PC-9 (cell line): ENCODE measurements around the gene ASCL2. TPM values are rescaled to one million over a fixed set of nuclear protein-coding genes. Genes with fewer than 3 reads are reported as not detected.

Experiments
- BruUV-seq: library from RNA; stranded (reverse); fragments of 400-500 nt; replicated peaks from 2 replicates; lab custom pipeline; 2021; lab: Mats Ljungman, UMichigan
- CTCF ChIA-PET: fragments of 300-600 bp; sonication (Branson Sonifier 250); formaldehyde crosslinking; loops from one replicate; lab custom pipeline; 2022; ENCODE audit warnings: antibody characterized with exemption; lab: Charles Lee
- POLR2A ChIA-PET: fragments of 300-600 bp; sonication (Branson Sonifier 250); formaldehyde crosslinking; loops from one replicate; lab custom pipeline; 2022; ENCODE audit warnings: antibody characterized with exemption; ENCODE audit not compliant: unreplicated experiment; lab: Charles Lee
- DNase-seq, 2 experiments: peaks; one replicate each; pipeline versions ENCODE4 v3.0.0 to v3.0.0-alpha.2; 2015 to 2022; ENCODE audit warnings: mixed read lengths in 1 of 2
- H2AFZ ChIP-seq: fragments of 200-600 bp; sonication (generic); 2 replicates; pipeline ENCODE4 v1.8.1; 2017; ENCODE audit warnings: antibody characterized with exemption
- H3F3A ChIP-seq: fragments of 200-600 bp; sonication (generic); 2 replicates; pipeline ENCODE4 v1.8.1; 2017; ENCODE audit warnings: antibody characterized with exemption, mild to moderate bottlenecking, low read depth; ENCODE audit not compliant: insufficient read depth
- H3K27ac ChIP-seq: fragments of 200-600 bp; sonication (generic); 2 replicates; pipeline ENCODE4 v1.6.1; 2016; ENCODE audit warnings: mixed run types
- H3K27me3 ChIP-seq: fragments of 200-600 bp; sonication (generic); 2 replicates; pipeline ENCODE4 v1.6.1; 2016; ENCODE audit warnings: low read depth, mixed run types; ENCODE audit not compliant: insufficient read depth
- H3K36me3 ChIP-seq: fragments of 200-600 bp; sonication (generic); 2 replicates; pipeline ENCODE4 v1.6.1; 2016; ENCODE audit warnings: low read depth, mixed run types
- H3K4me1 ChIP-seq: fragments of 200-600 bp; sonication (generic); replicated peaks from 2 replicates; pipeline ENCODE4 v1.6.1; 2016; ENCODE audit warnings: mixed run types; ENCODE audit not compliant: insufficient read depth
- H3K4me2 ChIP-seq: fragments of 200-600 bp; sonication (generic); 2 replicates; pipeline ENCODE4 v1.6.1; 2017; ENCODE audit warnings: mixed run types
- H3K4me3 ChIP-seq: fragments of 200-600 bp; sonication (generic); 2 replicates; pipeline ENCODE4 v1.6.1; 2016; ENCODE audit warnings: mixed run types
- H3K79me2 ChIP-seq: fragments of 200-600 bp; sonication (generic); 2 replicates; pipeline ENCODE4 v1.6.1; 2017; ENCODE audit warnings: low read depth, mixed run types
- H3K9me2 ChIP-seq: fragments of 200-600 bp; sonication (generic); 2 replicates; pipeline ENCODE4 v1.8.1; 2017; ENCODE audit warnings: mild to moderate bottlenecking; ENCODE audit not compliant: insufficient read depth
- H3K9me3 ChIP-seq: fragments of 200-600 bp; sonication (generic); 2 replicates; pipeline ENCODE4 v1.8.1; 2016; ENCODE audit warnings: low read depth; ENCODE audit not compliant: insufficient read depth
- H4K20me1 ChIP-seq: fragments of 200-600 bp; sonication (generic); 2 replicates; pipeline ENCODE4 v1.8.1; 2017; ENCODE audit not compliant: insufficient read depth
- CTCF ChIP-seq: fragments of 200-600 bp; sonication (generic); conservative IDR thresholded peaks from 2 replicates; pipeline ENCODE4 v1.6.1; 2017; ENCODE audit warnings: mixed run types, antibody characterized with exemption, mild to moderate bottlenecking, moderate library complexity
- EZH2 ChIP-seq: fragments of 200-600 bp; sonication (generic); IDR thresholded peaks from 2 replicates; pipeline ENCODE4 v1.8.0; 2017; ENCODE audit warnings: antibody characterized with exemption, low read depth
- intact Hi-C: fragments of 100-400 bp; cut with micrococcal nuclease; formaldehyde crosslinking; loops from one replicate; pipeline ENCODE4 v1.10.0; 2022; ENCODE audit not compliant: unreplicated experiment
- total RNA-seq: library from RNA; stranded (reverse); gene quantifications from 2 replicates; pipeline ENCODE4 v1.2.3, GENCODE V29; 2021

ASCL2 gene
- total RNA-seq, 1 experiment from 2014 or later, result not detected

- BruUV-seq, result no TSS peak
- intact Hi-C loops, result no loop called here
- no peaks in the 10 kb centered on the region for H3K9me2 ChIP-seq
- H3K9me3 ChIP-seq, result no peaks in the 10 kb centered on the region
- H3K4me1 ChIP-seq, result no peaks in the 10 kb centered on the region; the same call in 1 of the 2 replicates
- H3K27ac ChIP-seq, result no peak overlapping the region
- no peaks in the 10 kb centered on the region for H3K36me3 ChIP-seq
- H2AFZ ChIP-seq, result no peak overlapping the region
- no peak for DNase-seq
- no peaks in the 10 kb centered on the region for H3K79me2 ChIP-seq
- no peak for TF ChIP-seq EZH2
- no peak for TF ChIP-seq CTCF
- H3F3A ChIP-seq, result no peaks in the 10 kb centered on the region
- no peak overlapping the region for H3K4me3 ChIP-seq
- no peaks in the 10 kb centered on the region for H4K20me1 ChIP-seq
- H3K4me2 ChIP-seq, result no peak overlapping the region
- POLR2A ChIA-PET, result no interaction called here
- H3K27me3 ChIP-seq, result no peaks in the 10 kb centered on the region
- CTCF ChIA-PET, result no interaction called here
These were observed 21.0 kb downstream of the ASCL2 start for GRCh38 chr11:2249189-2249916.

- H3K27me3 ChIP-seq, result no peaks in the 10 kb centered on the region
- H3K27ac ChIP-seq, result no peak overlapping the region
- H3K79me2 ChIP-seq, result no peaks in the 10 kb centered on the region
- H3K4me3 ChIP-seq, result no peak overlapping the region
- ChIA-PET POLR2A (no interaction called here), CTCF (no interaction called here)
- no peak overlapping the region for H3K4me2 ChIP-seq
- H3K36me3 ChIP-seq, result no peaks in the 10 kb centered on the region
- intact Hi-C loops, result no loop called here
- no peaks in the 10 kb centered on the region for H3F3A ChIP-seq
- TF ChIP-seq CTCF (no peak), EZH2 (no peak)
- no peak for DNase-seq
- no peaks in the 10 kb centered on the region for H3K9me3 ChIP-seq
- H3K9me2 ChIP-seq, result no peaks in the 10 kb centered on the region
- BruUV-seq, result no TSS peak
- H2AFZ ChIP-seq, result no peak overlapping the region
- no peaks in the 10 kb centered on the region; the same call in 1 of the 2 replicates for H3K4me1 ChIP-seq
- no peaks in the 10 kb centered on the region for H4K20me1 ChIP-seq
These were observed 21.6 kb downstream of the ASCL2 start for GRCh38 chr11:2248762-2249161.

- no peaks in the 10 kb centered on the region for H3K9me2 ChIP-seq
- H3K9me3 ChIP-seq, result no peaks in the 10 kb centered on the region
- DNase-seq, result no peak
- H3K27me3 ChIP-seq, result no peaks in the 10 kb centered on the region
- no peaks in the 10 kb centered on the region for H3K79me2 ChIP-seq
- ChIA-PET CTCF (no interaction called here), POLR2A (no interaction called here)
- no TSS peak for BruUV-seq
- intact Hi-C loops, result no loop called here
- H3K4me1 ChIP-seq, result no peaks in the 10 kb centered on the region; the same call in 1 of the 2 replicates
- H3K4me2 ChIP-seq, result no peak overlapping the region
- H3K36me3 ChIP-seq, result no peaks in the 10 kb centered on the region
- TF ChIP-seq CTCF (no peak), EZH2 (no peak)
- no peak overlapping the region for H2AFZ ChIP-seq
- H3F3A ChIP-seq, result no peaks in the 10 kb centered on the region
- H3K4me3 ChIP-seq, result no peak overlapping the region
- no peaks in the 10 kb centered on the region for H4K20me1 ChIP-seq
- H3K27ac ChIP-seq, result no peak overlapping the region
These were observed 22.1 kb downstream of the ASCL2 start for GRCh38 chr11:2248242-2248641.
